Activated CD4-positive, alpha-beta T cell treated with anti-CD3 and anti-CD28 coated beads for 36 hours (primary cell): ENCODE data around the gene B3GNT8. TPM values are rescaled to one million over a fixed set of nuclear protein-coding genes. Genes with fewer than 3 reads are reported as not detected.
"Not testable (repeated sequence)": the region's sequence is repeated elsewhere in the genome, so short reads cannot be mapped to it uniquely, and the experiment has no call there.

Experiments used
- ATAC-seq: fragments of 200-7000 bp; cut with Tn5 transposase; one replicate; pipeline ENCODE4 v1.10.0; 2021; ENCODE audit warnings: mild to moderate bottlenecking, moderate library complexity
- CTCF ChIA-PET: fragments of 350-600 bp; sonication (Branson Sonifier 250); formaldehyde crosslinking; loops from one replicate; lab custom pipeline; 2021; ENCODE audit warnings: antibody characterized with exemption; lab: Charles Lee
- POLR2A ChIA-PET: fragments of 350-600 bp; sonication (Branson Sonifier 250); formaldehyde crosslinking; loops from one replicate; lab custom pipeline; 2021; ENCODE audit warnings: antibody characterized with exemption, inconsistent platforms; lab: Charles Lee
- DNase-seq: peaks from one replicate; pipeline ENCODE4 v3.0.0-alpha.2; 2020
- H3K27ac Mint-ChIP-seq: one replicate; pipeline ENCODE4 v1.8.0; 2021; ENCODE audit warnings: mixed read lengths
- H3K27me3 Mint-ChIP-seq: one replicate; pipeline ENCODE4 v1.8.0; 2021; ENCODE audit warnings: mixed read lengths
- H3K36me3 Mint-ChIP-seq: one replicate; pipeline ENCODE4 v1.8.0; 2021; ENCODE audit warnings: low read depth, mixed read lengths
- H3K4me1 Mint-ChIP-seq: one replicate; pipeline ENCODE4 v1.8.0; 2021; ENCODE audit warnings: mixed read lengths
- H3K4me3 Mint-ChIP-seq: one replicate; pipeline ENCODE4 v1.8.0; 2021; ENCODE audit warnings: mild to moderate bottlenecking, moderate library complexity, mixed read lengths
- H3K9me3 Mint-ChIP-seq: one replicate; pipeline ENCODE4 v1.8.0; 2021; ENCODE audit warnings: low read depth, mixed read lengths
- intact Hi-C, 2 experiments: fragments of 100-400 bp; cut with DNase I in 1 of 2; cut with micrococcal nuclease in 1 of 2; formaldehyde crosslinking; loops; one replicate each; pipeline versions ENCODE4 v1.14.2 to v1.15.1; 2022 to 2024; cut with DNase I, micrococcal nuclease
- total RNA-seq, 2 experiments: library from RNA; stranded (reverse); gene quantifications; one replicate each; pipeline ENCODE4 v1.2.3, GENCODE V29; 2021

The B3GNT8 gene
- total RNA-seq, 2 experiments from 2014 or later = 0.41 TPM; not detected in 1

DNA sequence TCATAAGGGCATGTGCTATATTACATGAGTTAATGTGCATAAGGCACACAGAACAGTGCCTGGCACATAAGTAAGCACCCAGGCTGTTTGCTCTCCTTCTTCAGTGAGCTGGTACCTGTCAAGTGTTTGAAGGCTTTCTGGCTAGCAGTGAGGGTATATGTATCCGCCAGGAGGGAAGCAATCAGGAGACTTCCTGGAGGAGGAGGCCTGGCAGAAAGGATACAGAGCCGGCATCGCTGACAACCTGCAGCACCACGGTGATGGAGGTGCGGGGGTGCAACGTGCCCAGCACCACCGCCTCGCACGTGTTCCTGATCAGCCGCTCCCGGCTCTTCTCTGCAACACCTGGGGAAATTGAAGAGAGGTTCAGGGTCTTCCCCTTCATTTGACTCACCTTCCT lies 35.6 kb downstream of the B3GNT8 start:
- Mint-ChIP-seq H3K27ac (no peak overlapping the region), H3K9me3 (no peaks in the 10 kb centered on the region), H3K4me3 (no peak overlapping the region), H3K36me3 (peaks cover 25% of the 10 kb centered on the region), H3K4me1 (peaks cover 12% of the 10 kb centered on the region), H3K27me3 (no peaks in the 10 kb centered on the region)
- ChIA-PET CTCF (no interaction called here), POLR2A (no interaction called here)
- intact Hi-C loops = no loop called here
- ATAC-seq (no peak), DNase-seq (no peak)

DNA sequence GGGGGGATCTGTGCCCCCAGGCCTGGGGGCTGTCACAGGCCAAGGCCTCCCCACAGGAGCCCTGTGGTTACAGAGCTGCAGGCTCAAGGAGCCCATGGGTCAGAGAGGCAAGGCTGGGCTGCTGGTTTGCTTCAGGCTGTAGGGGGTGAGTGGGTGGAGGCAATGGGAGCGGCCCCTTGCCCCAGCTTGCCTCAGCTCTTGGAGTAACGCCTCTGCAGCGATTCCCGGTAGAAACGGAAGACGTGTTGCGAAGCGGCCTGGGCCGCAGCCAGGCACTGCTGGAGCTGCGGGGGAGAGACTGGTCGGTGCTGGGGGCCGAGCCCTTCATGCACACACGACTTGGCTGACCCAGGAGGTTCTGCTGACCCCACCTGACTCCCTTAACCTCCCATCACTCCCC lies 40.7 kb downstream of the B3GNT8 start:
- H3K9me3 Mint-ChIP-seq = no peaks in the 10 kb centered on the region
- POLR2A ChIA-PET = no interaction called here
- no peak overlapping the region for H3K27ac Mint-ChIP-seq
- H3K36me3 Mint-ChIP-seq = peaks cover 23% of the 10 kb centered on the region
- H3K27me3 Mint-ChIP-seq = no peaks in the 10 kb centered on the region
- H3K4me1 Mint-ChIP-seq = no peaks in the 10 kb centered on the region
- DNase-seq = no peak
- intact Hi-C loops = no loop called here
- no peak overlapping the region for H3K4me3 Mint-ChIP-seq
- CTCF ChIA-PET = interaction anchor here (0.6 to 0.7 kb wide), 2 partner anchors 161 to 211 kb away, joined by 3 read pairs; no protein-coding TSS in a partner anchor
- no peak for ATAC-seq

- no peaks in the 10 kb centered on the region for H3K4me1 Mint-ChIP-seq
- H3K36me3 Mint-ChIP-seq = peaks cover 16% of the 10 kb centered on the region
- no peaks in the 10 kb centered on the region for H3K27me3 Mint-ChIP-seq
- ATAC-seq (peak; percentile 9), DNase-seq (no peak)
- H3K27ac Mint-ChIP-seq = no peak overlapping the region
- ChIA-PET CTCF (interaction anchor here (0.6 kb wide), 1 partner anchor 55 kb away, joined by 3 read pairs; the partner anchor contains the start of gene DMAC2), POLR2A (interaction anchor here (0.7 kb wide), 2 partner anchors 9 to 90 kb away, joined by 4 to 5 read pairs; no protein-coding TSS in a partner anchor)
- intact Hi-C loops = no loop called here
- no peaks in the 10 kb centered on the region for H3K9me3 Mint-ChIP-seq
- H3K4me3 Mint-ChIP-seq = no peak overlapping the region
Observed at GRCh38 chr19:41384351-41384750, 42.8 kb downstream of the B3GNT8 start.

GRCh38 chr19:41381536-41381935 lies 45.6 kb downstream of the B3GNT8 start:
- intact Hi-C loops = not testable (repeated sequence)

DNA sequence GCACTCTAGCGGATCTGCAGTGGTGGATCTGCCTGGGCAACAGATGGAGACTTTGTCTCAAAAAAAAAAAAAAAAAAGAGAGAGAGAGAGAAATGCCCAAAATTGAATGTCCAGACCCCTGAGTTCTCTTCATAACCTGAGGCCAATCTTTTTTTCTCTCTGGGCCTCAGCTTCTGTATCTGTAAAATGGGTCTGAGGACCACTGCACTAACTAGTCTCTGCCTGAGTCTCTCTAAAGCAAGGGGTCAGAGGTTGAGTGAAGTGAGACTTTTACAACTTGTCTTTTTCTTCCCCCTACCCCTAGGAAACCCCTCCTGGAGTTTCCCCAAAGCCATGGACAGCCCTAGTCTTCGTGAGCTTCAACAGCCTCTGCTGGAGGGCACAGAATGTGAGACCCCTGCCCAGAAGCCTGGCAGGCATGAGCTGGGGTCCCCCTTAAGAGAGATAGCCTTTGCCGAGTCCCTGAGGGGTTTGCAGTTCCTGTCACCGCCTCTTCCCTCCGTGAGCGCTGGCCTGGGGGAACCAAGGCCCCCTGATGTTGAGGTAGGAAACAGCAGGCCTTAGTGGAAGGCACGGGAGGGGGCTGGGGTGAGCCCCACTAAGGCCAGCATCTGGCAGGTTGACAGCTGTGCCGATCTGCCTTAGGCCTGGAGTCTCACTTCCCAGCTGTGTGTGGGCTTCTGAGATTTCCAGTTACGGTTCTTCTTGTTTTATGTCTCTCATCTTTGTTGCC lies 49.0 kb downstream of the B3GNT8 start:
- intact Hi-C loops = no loop called here
- no peak overlapping the region for H3K4me3 Mint-ChIP-seq
- ATAC-seq (no peak), DNase-seq (peak; percentile 23)
- no peak overlapping the region for H3K27ac Mint-ChIP-seq
- no peaks in the 10 kb centered on the region for H3K27me3 Mint-ChIP-seq
- H3K9me3 Mint-ChIP-seq = no peaks in the 10 kb centered on the region
- H3K4me1 Mint-ChIP-seq = peaks cover 17% of the 10 kb centered on the region
- peaks cover 5% of the 10 kb centered on the region for H3K36me3 Mint-ChIP-seq
- POLR2A ChIA-PET = no interaction called here
- CTCF ChIA-PET = interaction anchor here (1.0 kb wide), 1 partner anchor 24 kb away, joined by 3 read pairs; no protein-coding TSS in a partner anchor

More at GRCh38 chr19:41381536-41381935, 45.6 kb downstream of the B3GNT8 start:
- H3K4me3 Mint-ChIP-seq, DNase-seq, ATAC-seq, H3K27ac Mint-ChIP-seq, H3K27me3 Mint-ChIP-seq, H3K9me3 Mint-ChIP-seq, H3K36me3 Mint-ChIP-seq: not testable (repeated sequence)
- peaks cover 10% of the 10 kb centered on the region for H3K4me1 Mint-ChIP-seq
- ChIA-PET POLR2A (interaction anchor here (0.6 kb wide), 2 partner anchors 45 to 92 kb away, joined by 3 to 6 read pairs; no protein-coding TSS in a partner anchor), CTCF (interaction anchor here (0.7 to 1.2 kb wide), 3 partner anchors 16 to 90 kb away, joined by 3 to 4 read pairs (median 3); partner anchors contain the start of gene B9D2)

DNA sequence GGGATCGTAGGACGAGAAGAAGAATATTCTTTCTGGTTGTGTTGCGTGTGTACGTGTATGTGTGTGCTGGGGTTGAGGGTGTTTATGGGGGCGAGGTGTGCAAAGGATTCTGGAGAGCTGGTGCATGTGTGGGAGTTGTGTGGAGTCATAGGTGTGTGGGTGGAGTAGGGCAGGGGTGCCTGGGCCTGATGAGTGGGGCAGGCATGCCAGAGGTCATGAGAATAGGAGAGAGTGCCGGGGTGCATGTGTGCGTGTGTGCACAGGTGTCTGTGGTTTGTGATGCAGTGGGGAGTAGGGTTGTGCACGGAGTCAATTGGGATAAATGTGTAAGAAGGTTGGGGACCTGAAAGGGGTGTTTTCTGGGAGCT lies 50.2 kb downstream of the B3GNT8 start:
- Mint-ChIP-seq H3K27me3 (no peaks in the 10 kb centered on the region), H3K27ac (peak overlapping the region; percentile 11), H3K9me3 (no peaks in the 10 kb centered on the region), H3K4me1 (peaks cover 17% of the 10 kb centered on the region), H3K4me3 (peak overlapping the region; percentile 47), H3K36me3 (no peaks in the 10 kb centered on the region)
- CTCF ChIA-PET = interaction anchor here (0.8 to 1.4 kb wide), 2 partner anchors 12 to 223 kb away, joined by 3 to 5 read pairs; partner anchors contain the start of gene B9D2
- POLR2A ChIA-PET = interaction anchor here (1.4 kb wide), 1 partner anchor 14 kb away, joined by 5 read pairs; no protein-coding TSS in a partner anchor
- intact Hi-C loops = no loop called here
- ATAC-seq (peak; percentile 62), DNase-seq (peak; percentile 52)

- Mint-ChIP-seq H3K36me3 (no peaks in the 10 kb centered on the region), H3K27me3 (no peaks in the 10 kb centered on the region), H3K9me3 (no peaks in the 10 kb centered on the region), H3K4me3 (peak within 1 kb of the TSS; percentile 47), H3K4me1 (peaks cover 17% of the 10 kb centered on the region), H3K27ac (peak within 1 kb of the TSS; percentile 63)
- ATAC-seq (peak; percentile 43), DNase-seq (peak; percentile 37)
- ChIA-PET POLR2A (interaction anchor here (1.4 kb wide), 1 partner anchor 13 kb away, joined by 5 read pairs; no protein-coding TSS in a partner anchor), CTCF (interaction anchor here (0.8 to 1.4 kb wide), 2 partner anchors 12 to 224 kb away, joined by 3 to 5 read pairs; partner anchors contain the start of gene B9D2)
- intact Hi-C loops = no loop called here
Observed at GRCh38 chr19:41376241-41376997, 50.8 kb downstream of the B3GNT8 start, which contains the start of gene TMEM91. Gene TMEM91 (plus strand): TSS chr19:41376533. CDS start chr19:41378310, 1,777 bp downstream.

Other genes with a start within 250 kb of the B3GNT8 start
- under 1 TPM; 0.46 to 0.84 TPM for gene CYP2S1, start 234.2 kb downstream of the B3GNT8 start, total RNA-seq
- under 1 TPM; 0.28 to 0.50 TPM for gene AXL, start 208.2 kb downstream of the B3GNT8 start, total RNA-seq
- 100 to 1,000 TPM; 263 to 312 TPM for gene HNRNPUL1, start 163.0 kb downstream of the B3GNT8 start, total RNA-seq
- 10 to 100 TPM; 21.2 to 21.4 TPM for gene CCDC97, start 117.2 kb downstream of the B3GNT8 start, total RNA-seq
- gene TGFB1, start 73.5 kb downstream of the B3GNT8 start, total RNA-seq = 10 to 100 TPM; 86.2 to 99.0 TPM
- 1 to 10 TPM; 4.0 to 5.2 TPM for gene B9D2, start 63.2 kb downstream of the B3GNT8 start, total RNA-seq
- gene TMEM91, start 50.8 kb downstream of the B3GNT8 start, total RNA-seq = 1 to 10 TPM; 3.0 to 4.0 TPM
- gene EXOSC5, start 30.0 kb downstream of the B3GNT8 start, total RNA-seq = 10 to 100 TPM; 32.7 to 47.8 TPM
- gene BCKDHA, start 29.6 kb downstream of the B3GNT8 start, total RNA-seq = 10 to 100 TPM; 14.5 to 25.4 TPM
- gene DMAC2, start 12.5 kb upstream of the B3GNT8 start, total RNA-seq = 10 to 100 TPM; 52.5 to 66.3 TPM
- gene ERICH4, start 15.8 kb upstream of the B3GNT8 start, total RNA-seq = not detected
- gene CEACAM21, start 148.8 kb upstream of the B3GNT8 start, total RNA-seq = 10 to 100 TPM; 22.1 to 27.6 TPM
- gene CEACAM4, start 199.7 kb upstream of the B3GNT8 start, total RNA-seq = not detected